HEK293 (cell line): Measurements from ENCODE around the gene ELOVL1.
"Not testable (repeated sequence)": the region's sequence is repeated elsewhere in the genome, so short reads cannot be mapped to it uniquely, and the experiment has no call there.

Experiments used
- WT1 ChIP-seq: fragments of 450-650 bp; formaldehyde crosslinking; IDR thresholded peaks from 2 replicates; pipeline ENCODE4 v1.5.1; 2016; ENCODE audit warnings: missing biosample characterization, missing genetic modification characterization
- ZBTB21 ChIP-seq: fragments of 450-650 bp; formaldehyde crosslinking; IDR thresholded peaks from 2 replicates; pipeline ENCODE4 v1.5.1; 2017; ENCODE audit warnings: missing biosample characterization, missing genetic modification characterization
- ZFP37 ChIP-seq: fragments of 450-650 bp; formaldehyde crosslinking; IDR thresholded peaks from 2 replicates; pipeline ENCODE4 v1.5.1; 2016; ENCODE audit warnings: missing biosample characterization, missing genetic modification characterization
- ZNF423 ChIP-seq: fragments of 450-650 bp; formaldehyde crosslinking; IDR thresholded peaks from 2 replicates; pipeline ENCODE4 v1.5.1; 2016; ENCODE audit warnings: missing biosample characterization, missing genetic modification characterization
- ZNF707 ChIP-seq: fragments of 450-650 bp; formaldehyde crosslinking; IDR thresholded peaks from 2 replicates; pipeline ENCODE4 v1.5.1; 2016; ENCODE audit warnings: missing biosample characterization, missing genetic modification characterization
- ZNF837 ChIP-seq: fragments of 450-650 bp; formaldehyde crosslinking; IDR thresholded peaks from 2 replicates; pipeline ENCODE4 v1.5.1; 2016; ENCODE audit warnings: missing biosample characterization, missing genetic modification characterization
- ZSCAN16 ChIP-seq: fragments of 450-650 bp; formaldehyde crosslinking; IDR thresholded peaks from 2 replicates; pipeline ENCODE4 v1.5.1; 2016; ENCODE audit warnings: missing biosample characterization, missing genetic modification characterization
- TF ChIP-seq, protein P1 (sequence below): fragments of 450-650 bp; formaldehyde crosslinking; IDR thresholded peaks from 2 replicates; pipeline ENCODE4 v1.5.1; 2016; ENCODE audit warnings: missing biosample characterization, missing genetic modification characterization
- TF ChIP-seq, protein P2 (sequence below): fragments of 450-650 bp; IDR thresholded peaks from 2 replicates; pipeline ENCODE4 v1.5.1; 2018; ENCODE audit warnings: missing biosample characterization, missing genetic modification characterization
- TF ChIP-seq, protein P3 (sequence below): sonication (generic); formaldehyde crosslinking; IDR thresholded peaks from 2 replicates; pipeline ENCODE4 v1.8.1; 2022; ENCODE audit warnings: mild to moderate bottlenecking, moderate library complexity, missing genetic modification reagents
- TF ChIP-seq, protein P4 (sequence below): fragments of 450-650 bp; formaldehyde crosslinking; IDR thresholded peaks from 2 replicates; pipeline ENCODE4 v1.5.1; 2016; ENCODE audit warnings: missing biosample characterization, missing genetic modification characterization
- TF ChIP-seq, protein P5 (sequence below): fragments of 450-650 bp; formaldehyde crosslinking; IDR thresholded peaks from 2 replicates; pipeline ENCODE4 v1.5.1; 2016; ENCODE audit warnings: missing biosample characterization, missing genetic modification characterization, low read depth
- TF ChIP-seq, protein P6 (sequence below): fragments of 450-650 bp; formaldehyde crosslinking; IDR thresholded peaks from 2 replicates; pipeline ENCODE4 v1.5.1; 2016; ENCODE audit warnings: missing biosample characterization, missing genetic modification characterization
- TF ChIP-seq, protein P7 (sequence below): fragments of 450-650 bp; formaldehyde crosslinking; IDR thresholded peaks from 2 replicates; pipeline ENCODE4 v1.5.1; 2016; ENCODE audit warnings: missing biosample characterization, missing genetic modification characterization

DNA sequence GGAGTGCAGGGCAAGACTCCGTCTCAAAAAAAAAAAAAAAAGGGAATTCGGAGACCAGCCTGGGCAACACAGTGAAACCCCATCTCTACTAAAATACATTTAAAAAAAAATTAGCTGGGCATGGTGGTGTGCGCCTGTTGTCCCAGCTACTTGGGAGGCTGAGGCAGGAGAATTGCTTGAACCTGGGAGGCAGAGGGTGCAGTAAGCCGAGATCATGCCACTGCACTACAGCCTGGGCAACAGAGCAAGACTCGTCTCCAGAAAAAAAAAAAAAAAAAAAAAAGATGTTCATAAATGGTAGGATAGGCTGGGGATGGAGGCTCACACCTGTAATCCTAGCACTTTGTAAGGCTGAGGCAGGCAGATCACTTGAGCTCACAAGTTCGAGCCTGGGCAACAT is 2.0 kb upstream of the ELOVL1 start:
- TF ChIP-seq, protein P1, sequence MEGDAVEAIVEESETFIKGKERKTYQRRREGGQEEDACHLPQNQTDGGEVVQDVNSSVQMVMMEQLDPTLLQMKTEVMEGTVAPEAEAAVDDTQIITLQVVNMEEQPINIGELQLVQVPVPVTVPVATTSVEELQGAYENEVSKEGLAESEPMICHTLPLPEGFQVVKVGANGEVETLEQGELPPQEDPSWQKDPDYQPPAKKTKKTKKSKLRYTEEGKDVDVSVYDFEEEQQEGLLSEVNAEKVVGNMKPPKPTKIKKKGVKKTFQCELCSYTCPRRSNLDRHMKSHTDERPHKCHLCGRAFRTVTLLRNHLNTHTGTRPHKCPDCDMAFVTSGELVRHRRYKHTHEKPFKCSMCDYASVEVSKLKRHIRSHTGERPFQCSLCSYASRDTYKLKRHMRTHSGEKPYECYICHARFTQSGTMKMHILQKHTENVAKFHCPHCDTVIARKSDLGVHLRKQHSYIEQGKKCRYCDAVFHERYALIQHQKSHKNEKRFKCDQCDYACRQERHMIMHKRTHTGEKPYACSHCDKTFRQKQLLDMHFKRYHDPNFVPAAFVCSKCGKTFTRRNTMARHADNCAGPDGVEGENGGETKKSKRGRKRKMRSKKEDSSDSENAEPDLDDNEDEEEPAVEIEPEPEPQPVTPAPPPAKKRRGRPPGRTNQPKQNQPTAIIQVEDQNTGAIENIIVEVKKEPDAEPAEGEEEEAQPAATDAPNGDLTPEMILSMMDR (tag by site-specific recombination) = not testable (repeated sequence)
- TF ChIP-seq, protein P2, sequence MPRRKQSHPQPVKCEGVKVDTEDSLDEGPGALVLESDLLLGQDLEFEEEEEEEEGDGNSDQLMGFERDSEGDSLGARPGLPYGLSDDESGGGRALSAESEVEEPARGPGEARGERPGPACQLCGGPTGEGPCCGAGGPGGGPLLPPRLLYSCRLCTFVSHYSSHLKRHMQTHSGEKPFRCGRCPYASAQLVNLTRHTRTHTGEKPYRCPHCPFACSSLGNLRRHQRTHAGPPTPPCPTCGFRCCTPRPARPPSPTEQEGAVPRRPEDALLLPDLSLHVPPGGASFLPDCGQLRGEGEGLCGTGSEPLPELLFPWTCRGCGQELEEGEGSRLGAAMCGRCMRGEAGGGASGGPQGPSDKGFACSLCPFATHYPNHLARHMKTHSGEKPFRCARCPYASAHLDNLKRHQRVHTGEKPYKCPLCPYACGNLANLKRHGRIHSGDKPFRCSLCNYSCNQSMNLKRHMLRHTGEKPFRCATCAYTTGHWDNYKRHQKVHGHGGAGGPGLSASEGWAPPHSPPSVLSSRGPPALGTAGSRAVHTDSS (tag by site-specific recombination) = not testable (repeated sequence)
- not testable (repeated sequence) for TF ChIP-seq ZNF707 (tag by site-specific recombination); ZSCAN16; ZBTB21 (tag by site-specific recombination); WT1; ZNF837; ZFP37 (tag by site-specific recombination); ZNF423 (tag by site-specific recombination)
- TF ChIP-seq, protein P3, sequence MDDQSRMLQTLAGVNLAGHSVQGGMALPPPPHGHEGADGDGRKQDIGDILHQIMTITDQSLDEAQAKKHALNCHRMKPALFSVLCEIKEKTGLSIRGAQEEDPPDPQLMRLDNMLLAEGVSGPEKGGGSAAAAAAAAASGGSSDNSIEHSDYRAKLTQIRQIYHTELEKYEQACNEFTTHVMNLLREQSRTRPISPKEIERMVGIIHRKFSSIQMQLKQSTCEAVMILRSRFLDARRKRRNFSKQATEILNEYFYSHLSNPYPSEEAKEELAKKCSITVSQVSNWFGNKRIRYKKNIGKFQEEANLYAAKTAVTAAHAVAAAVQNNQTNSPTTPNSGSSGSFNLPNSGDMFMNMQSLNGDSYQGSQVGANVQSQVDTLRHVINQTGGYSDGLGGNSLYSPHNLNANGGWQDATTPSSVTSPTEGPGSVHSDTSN (CRISPR knock-in tag) = not testable (repeated sequence)
- TF ChIP-seq, protein P4, sequence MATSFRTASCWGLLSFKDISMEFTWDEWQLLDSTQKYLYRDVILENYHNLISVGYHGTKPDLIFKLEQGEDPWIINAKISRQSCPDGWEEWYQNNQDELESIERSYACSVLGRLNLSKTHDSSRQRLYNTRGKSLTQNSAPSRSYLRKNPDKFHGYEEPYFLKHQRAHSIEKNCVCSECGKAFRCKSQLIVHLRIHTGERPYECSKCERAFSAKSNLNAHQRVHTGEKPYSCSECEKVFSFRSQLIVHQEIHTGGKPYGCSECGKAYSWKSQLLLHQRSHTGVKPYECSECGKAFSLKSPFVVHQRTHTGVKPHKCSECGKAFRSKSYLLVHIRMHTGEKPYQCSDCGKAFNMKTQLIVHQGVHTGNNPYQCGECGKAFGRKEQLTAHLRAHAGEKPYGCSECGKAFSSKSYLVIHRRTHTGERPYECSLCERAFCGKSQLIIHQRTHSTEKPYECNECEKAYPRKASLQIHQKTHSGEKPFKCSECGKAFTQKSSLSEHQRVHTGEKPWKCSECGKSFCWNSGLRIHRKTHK (tag by site-specific recombination) = not testable (repeated sequence)
- TF ChIP-seq, protein P5, sequence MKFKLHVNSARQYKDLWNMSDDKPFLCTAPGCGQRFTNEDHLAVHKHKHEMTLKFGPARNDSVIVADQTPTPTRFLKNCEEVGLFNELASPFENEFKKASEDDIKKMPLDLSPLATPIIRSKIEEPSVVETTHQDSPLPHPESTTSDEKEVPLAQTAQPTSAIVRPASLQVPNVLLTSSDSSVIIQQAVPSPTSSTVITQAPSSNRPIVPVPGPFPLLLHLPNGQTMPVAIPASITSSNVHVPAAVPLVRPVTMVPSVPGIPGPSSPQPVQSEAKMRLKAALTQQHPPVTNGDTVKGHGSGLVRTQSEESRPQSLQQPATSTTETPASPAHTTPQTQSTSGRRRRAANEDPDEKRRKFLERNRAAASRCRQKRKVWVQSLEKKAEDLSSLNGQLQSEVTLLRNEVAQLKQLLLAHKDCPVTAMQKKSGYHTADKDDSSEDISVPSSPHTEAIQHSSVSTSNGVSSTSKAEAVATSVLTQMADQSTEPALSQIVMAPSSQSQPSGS (tag by site-specific recombination) = not testable (repeated sequence)
- TF ChIP-seq, protein P6, sequence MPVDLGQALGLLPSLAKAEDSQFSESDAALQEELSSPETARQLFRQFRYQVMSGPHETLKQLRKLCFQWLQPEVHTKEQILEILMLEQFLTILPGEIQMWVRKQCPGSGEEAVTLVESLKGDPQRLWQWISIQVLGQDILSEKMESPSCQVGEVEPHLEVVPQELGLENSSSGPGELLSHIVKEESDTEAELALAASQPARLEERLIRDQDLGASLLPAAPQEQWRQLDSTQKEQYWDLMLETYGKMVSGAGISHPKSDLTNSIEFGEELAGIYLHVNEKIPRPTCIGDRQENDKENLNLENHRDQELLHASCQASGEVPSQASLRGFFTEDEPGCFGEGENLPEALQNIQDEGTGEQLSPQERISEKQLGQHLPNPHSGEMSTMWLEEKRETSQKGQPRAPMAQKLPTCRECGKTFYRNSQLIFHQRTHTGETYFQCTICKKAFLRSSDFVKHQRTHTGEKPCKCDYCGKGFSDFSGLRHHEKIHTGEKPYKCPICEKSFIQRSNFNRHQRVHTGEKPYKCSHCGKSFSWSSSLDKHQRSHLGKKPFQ (tag by site-specific recombination) = not testable (repeated sequence)
- TF ChIP-seq, protein P7, sequence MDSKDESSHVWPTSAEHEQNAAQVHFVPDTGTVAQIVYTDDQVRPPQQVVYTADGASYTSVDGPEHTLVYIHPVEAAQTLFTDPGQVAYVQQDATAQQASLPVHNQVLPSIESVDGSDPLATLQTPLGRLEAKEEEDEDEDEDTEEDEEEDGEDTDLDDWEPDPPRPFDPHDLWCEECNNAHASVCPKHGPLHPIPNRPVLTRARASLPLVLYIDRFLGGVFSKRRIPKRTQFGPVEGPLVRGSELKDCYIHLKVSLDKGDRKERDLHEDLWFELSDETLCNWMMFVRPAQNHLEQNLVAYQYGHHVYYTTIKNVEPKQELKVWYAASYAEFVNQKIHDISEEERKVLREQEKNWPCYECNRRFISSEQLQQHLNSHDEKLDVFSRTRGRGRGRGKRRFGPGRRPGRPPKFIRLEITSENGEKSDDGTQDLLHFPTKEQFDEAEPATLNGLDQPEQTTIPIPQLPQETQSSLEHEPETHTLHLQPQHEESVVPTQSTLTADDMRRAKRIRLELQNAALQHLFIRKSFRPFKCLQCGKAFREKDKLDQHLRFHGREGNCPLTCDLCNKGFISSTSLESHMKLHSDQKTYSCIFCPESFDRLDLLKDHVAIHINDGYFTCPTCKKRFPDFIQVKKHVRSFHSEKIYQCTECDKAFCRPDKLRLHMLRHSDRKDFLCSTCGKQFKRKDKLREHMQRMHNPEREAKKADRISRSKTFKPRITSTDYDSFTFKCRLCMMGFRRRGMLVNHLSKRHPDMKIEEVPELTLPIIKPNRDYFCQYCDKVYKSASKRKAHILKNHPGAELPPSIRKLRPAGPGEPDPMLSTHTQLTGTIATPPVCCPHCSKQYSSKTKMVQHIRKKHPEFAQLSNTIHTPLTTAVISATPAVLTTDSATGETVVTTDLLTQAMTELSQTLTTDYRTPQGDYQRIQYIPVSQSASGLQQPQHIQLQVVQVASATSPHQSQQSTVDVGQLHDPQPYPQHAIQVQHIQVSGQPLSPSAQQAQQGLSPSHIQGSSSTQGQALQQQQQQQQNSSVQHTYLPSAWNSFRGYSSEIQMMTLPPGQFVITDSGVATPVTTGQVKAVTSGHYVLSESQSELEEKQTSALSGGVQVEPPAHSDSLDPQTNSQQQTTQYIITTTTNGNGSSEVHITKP (tag by site-specific recombination) = not testable (repeated sequence)
